VCaP (cell line): ENCODE results near the gene ZFAND3.

ENCODE experiments used
- H3K27ac ChIP-seq: fragments of 450-650 bp; 2 replicates; pipeline ENCODE4 v1.5.1; 2017
- TF ChIP-seq, protein P1 (sequence below): fragments of 450-650 bp; conservative IDR thresholded peaks from 2 replicates; pipeline ENCODE4 v1.5.1; 2017; ENCODE audit warnings: mild to moderate bottlenecking, moderate library complexity

The ZFAND3 gene

DNA sequence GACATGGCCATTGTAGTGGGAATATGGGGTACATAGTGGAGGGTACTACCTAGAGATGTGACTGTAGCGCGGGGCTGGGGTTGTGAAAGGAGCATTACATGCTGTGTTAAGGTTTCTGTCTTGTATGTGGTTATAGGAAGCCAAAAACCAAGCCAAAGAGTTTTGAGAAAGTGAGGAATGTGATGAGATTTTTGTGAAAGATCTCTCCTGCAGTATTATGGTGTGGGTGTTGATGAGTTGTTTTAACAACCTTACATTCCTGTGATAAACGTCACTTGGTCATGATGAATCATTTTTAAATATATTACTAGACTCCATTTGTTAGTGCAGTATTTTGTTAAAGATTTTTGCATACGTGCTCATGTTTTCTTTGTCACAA lies 48.9 kb downstream of the ZFAND3 start:
- H3K27ac ChIP-seq: no peak overlapping the region
- TF ChIP-seq, protein P1, sequence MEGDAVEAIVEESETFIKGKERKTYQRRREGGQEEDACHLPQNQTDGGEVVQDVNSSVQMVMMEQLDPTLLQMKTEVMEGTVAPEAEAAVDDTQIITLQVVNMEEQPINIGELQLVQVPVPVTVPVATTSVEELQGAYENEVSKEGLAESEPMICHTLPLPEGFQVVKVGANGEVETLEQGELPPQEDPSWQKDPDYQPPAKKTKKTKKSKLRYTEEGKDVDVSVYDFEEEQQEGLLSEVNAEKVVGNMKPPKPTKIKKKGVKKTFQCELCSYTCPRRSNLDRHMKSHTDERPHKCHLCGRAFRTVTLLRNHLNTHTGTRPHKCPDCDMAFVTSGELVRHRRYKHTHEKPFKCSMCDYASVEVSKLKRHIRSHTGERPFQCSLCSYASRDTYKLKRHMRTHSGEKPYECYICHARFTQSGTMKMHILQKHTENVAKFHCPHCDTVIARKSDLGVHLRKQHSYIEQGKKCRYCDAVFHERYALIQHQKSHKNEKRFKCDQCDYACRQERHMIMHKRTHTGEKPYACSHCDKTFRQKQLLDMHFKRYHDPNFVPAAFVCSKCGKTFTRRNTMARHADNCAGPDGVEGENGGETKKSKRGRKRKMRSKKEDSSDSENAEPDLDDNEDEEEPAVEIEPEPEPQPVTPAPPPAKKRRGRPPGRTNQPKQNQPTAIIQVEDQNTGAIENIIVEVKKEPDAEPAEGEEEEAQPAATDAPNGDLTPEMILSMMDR: no peak

DNA sequence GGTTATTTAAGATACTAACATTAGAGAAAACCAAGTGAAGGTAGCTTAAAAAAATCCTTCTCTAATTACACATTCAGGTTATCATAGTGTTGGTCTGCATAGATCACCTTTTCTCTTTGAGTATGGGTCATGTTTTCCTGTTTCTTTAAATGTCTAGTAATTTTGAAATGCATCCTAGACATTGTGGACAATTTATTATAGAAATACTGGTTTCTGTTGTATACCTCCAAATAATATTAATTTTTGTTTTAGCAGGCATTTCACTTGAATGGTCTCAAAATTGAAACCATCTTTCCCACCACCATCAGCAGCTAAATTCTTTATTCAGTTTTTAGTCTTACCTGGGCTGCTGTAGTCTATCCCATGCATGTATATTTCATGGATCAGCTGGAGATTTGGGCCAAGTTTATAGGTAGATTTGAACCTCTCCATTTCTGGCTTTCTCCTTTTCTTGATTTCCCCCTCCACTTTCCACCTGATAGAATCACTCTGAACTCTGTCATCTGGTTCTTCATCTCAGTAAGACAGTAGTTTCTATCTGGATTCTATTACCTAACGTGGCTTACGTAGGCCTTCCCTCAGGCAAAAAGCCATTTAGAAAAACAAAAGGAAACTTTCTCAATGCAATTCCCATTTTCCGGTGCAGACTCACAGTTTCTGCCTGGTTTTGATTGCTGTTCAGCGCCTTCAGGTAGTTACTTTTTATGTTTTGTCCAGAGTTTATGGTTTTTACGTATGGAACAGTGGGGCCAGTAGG lies 52.3 kb downstream of the ZFAND3 start:
- TF ChIP-seq, protein P1: no peak
- no peak overlapping the region for H3K27ac ChIP-seq

DNA sequence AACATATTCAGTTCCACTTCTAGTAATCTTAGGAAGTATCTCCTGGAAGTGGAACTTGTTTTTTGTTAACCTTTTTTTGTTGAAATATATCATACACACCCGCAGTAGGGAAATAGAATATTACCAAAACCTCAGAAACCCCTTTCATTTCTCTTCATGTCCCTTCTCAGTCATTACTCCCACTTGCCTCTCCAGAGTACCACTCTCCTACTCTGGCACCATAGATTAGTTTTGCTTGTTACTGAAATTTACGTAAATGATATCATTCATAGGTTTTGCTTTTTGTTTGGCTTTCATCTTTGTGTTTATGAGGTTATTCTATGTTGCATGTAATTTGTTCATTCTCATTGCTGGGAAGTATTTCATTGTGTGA lies 52.8 kb downstream of the ZFAND3 start:
- no peak overlapping the region for H3K27ac ChIP-seq
- TF ChIP-seq, protein P1: no peak

DNA sequence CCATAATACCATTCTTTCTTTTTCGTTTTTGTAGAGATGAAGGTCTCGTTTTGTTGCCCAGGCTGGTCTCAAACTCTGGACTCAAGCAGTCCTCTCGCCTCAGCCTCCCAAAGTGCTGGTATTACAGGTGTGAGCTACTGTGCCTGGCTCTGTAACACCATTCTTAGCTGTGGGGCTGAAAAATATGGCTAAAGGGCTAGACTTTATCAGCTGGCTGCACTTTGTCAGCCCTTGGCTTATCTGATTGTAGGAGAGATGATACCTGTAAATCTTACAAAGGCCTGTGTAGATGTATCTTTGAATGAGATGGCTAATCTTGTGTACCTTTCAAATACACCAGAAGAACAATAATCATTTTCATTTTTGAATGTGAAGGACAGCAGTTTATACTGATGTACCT lies 55.2 kb downstream of the ZFAND3 start:
- TF ChIP-seq, protein P1: no peak
- no peak overlapping the region for H3K27ac ChIP-seq

DNA sequence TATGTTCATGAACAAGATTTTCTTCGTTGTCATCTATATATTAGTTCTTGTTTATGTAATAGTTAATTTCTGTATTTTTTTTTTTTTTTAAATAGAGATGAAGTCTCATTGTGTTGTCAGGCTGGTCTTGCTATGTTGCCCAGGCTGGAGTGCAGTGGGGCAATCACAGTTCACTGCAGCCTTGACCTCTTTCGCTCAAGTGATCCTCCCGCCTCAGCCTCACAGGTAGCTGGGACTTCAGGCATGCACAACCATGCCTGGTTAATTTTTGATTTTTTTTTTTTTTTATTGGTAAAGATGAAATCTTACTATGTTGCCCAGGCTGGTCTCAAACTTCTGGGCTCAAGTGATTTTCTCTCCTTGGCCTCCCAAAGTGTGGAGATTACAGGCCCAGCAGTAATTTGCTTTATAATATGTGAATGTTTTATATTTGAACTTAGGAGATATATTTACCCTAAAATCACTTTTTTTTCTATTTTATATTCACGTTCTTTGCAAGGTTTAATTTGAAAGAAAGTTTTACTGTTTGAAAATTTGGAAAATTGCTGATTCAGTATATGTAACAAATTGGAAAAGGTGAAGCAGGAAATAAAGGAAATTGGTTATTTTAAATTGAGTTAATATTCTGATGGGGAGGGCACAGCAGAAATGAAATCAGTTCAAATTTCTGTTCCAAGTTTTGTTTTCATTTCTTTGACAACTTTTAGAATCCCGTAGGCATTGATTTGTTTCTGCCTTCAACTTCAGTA lies 56.2 kb downstream of the ZFAND3 start:
- no peak overlapping the region for H3K27ac ChIP-seq
- TF ChIP-seq, protein P1: no peak

DNA sequence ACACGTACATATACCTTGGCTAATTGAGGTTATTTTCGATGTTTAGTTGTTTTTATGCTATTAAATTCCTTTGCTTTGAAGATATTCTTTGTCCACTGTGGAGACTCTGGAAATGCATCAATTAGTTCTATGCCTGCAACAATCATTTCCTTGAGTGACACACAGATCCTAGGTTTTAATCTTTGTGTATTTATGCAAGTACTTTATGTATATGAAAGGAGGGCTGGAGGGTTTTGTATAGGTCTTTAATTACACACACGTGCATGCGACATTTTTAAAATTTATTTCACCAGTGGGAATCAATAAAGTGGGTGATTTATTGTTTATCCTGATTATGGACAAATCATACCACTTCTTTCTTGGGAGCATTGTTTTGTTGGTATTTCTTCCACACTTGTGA lies 57.3 kb downstream of the ZFAND3 start:
- no peak overlapping the region for H3K27ac ChIP-seq
- TF ChIP-seq, protein P1: no peak

DNA sequence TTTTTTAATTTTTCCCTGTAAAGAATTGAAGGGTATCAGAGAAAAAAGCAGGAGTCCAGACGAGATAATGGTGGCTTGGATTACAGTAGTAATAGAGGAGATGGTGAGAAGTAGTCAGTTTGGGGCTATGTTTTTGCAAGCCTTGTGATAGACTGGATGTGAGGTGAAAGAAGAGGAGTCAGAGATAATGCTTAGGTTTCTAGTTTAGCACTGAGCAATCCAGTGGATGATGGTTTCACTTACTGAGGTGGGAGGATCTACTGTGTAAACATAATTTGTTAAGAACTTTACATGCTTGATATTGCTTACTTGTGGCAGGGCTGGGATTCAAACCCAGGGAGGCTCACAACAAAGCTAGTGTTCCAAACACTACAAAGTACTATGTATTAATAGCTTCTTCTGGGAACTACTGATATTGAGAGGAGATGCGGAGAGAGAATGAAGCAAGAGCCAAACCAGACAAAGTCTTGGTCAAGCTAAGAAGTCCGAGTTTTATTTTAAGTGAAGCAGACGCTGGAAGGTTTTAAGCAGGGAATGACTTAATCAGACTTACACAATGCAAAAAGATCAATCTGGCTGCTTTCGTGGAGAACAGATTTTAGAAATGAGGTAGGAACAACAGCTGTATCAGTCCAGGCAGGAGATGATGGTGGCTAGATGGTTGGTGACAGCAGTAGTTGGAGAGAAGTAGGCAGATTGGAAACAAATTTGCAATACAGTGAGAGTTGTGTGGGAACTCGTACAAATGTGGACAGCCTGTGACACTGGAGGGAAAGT lies 58.0 kb downstream of the ZFAND3 start:
- TF ChIP-seq, protein P1: no peak
- no peak overlapping the region for H3K27ac ChIP-seq
